DOHH2 (cell line): ENCODE data around the gene HIBADH.

Source experiments
- H3F3A ChIP-seq: fragments of 200-600 bp; sonication (generic), shearing (Covaris generic); 2 replicates; pipeline ENCODE4 v1.6.0; 2016; ENCODE audit warnings: antibody characterized with exemption, mild to moderate bottlenecking; ENCODE audit not compliant: control insufficient read depth, insufficient read depth
- H3K27ac ChIP-seq: fragments of 200-600 bp; sonication (generic); 2 replicates; pipeline ENCODE4 v1.5.1; 2014; ENCODE audit warnings: low read depth, mild to moderate bottlenecking, low read length, moderate library complexity
- H3K27me3 ChIP-seq: fragments of 200-600 bp; sonication (generic); 2 replicates; pipeline ENCODE4 v1.6.1; 2014; ENCODE audit warnings: mild to moderate bottlenecking, low read length, mixed read lengths; ENCODE audit not compliant: control insufficient read depth
- H3K36me3 ChIP-seq: fragments of 200-600 bp; sonication (generic); 2 replicates; pipeline ENCODE4 v1.6.1; 2014; ENCODE audit warnings: mild to moderate bottlenecking, low read length, moderate library complexity, mixed read lengths; ENCODE audit not compliant: control insufficient read depth
- H3K4me1 ChIP-seq: fragments of 200-600 bp; sonication (generic); 2 replicates; pipeline ENCODE4 v1.6.1; 2014; ENCODE audit warnings: mild to moderate bottlenecking, low read length, mixed read lengths; ENCODE audit not compliant: control insufficient read depth
- H3K4me2 ChIP-seq: fragments of 200-600 bp; sonication (generic); 2 replicates; pipeline ENCODE4 v1.6.0; 2014; ENCODE audit warnings: mild to moderate bottlenecking, low read length, moderate library complexity
- H3K4me3 ChIP-seq: fragments of 200-600 bp; sonication (generic); 2 replicates; pipeline ENCODE4 v1.5.1; 2014; ENCODE audit warnings: mild to moderate bottlenecking, low read length, mixed read lengths
- H3K79me2 ChIP-seq: fragments of 200-600 bp; sonication (generic); 2 replicates; pipeline ENCODE4 v1.6.1; 2014; ENCODE audit warnings: mild to moderate bottlenecking, low read length, mixed read lengths; ENCODE audit not compliant: control insufficient read depth
- H3K9me2 ChIP-seq: fragments of 200-600 bp; sonication (generic); replicated peaks from 2 replicates; pipeline ENCODE4 v1.6.1; 2014; ENCODE audit warnings: mild to moderate bottlenecking, low read length, mixed read lengths; ENCODE audit not compliant: control insufficient read depth
- H3K9me3 ChIP-seq: fragments of 200-600 bp; sonication (generic); 2 replicates; pipeline ENCODE4 v1.6.1; 2014; ENCODE audit warnings: antibody characterized with exemption, low read length, mixed read lengths; ENCODE audit not compliant: control insufficient read depth, insufficient read depth
- H4K20me1 ChIP-seq: fragments of 200-600 bp; sonication (generic); 2 replicates; pipeline ENCODE4 v1.6.0; 2014; ENCODE audit warnings: low read depth, mild to moderate bottlenecking, antibody characterized with exemption, low read length, moderate library complexity; ENCODE audit not compliant: control insufficient read depth, insufficient read depth
- EZH2phosphoT487 ChIP-seq: fragments of 200-600 bp; sonication (generic); IDR thresholded peaks from 2 replicates; pipeline ENCODE4 v1.6.1; 2017; ENCODE audit warnings: borderline replicate concordance, mild to moderate bottlenecking, antibody characterized with exemption, low read length, moderate library complexity, mixed read lengths
- TF ChIP-seq, protein P1 (sequence below): fragments of 200-600 bp; sonication (generic); IDR thresholded peaks from one replicate; pipeline ENCODE4 v1.5.1; 2014; ENCODE audit warnings: antibody characterized with exemption, mild to moderate bottlenecking, low read depth, low read length; ENCODE audit not compliant: poor library complexity, severe bottlenecking

Gene HIBADH

DNA sequence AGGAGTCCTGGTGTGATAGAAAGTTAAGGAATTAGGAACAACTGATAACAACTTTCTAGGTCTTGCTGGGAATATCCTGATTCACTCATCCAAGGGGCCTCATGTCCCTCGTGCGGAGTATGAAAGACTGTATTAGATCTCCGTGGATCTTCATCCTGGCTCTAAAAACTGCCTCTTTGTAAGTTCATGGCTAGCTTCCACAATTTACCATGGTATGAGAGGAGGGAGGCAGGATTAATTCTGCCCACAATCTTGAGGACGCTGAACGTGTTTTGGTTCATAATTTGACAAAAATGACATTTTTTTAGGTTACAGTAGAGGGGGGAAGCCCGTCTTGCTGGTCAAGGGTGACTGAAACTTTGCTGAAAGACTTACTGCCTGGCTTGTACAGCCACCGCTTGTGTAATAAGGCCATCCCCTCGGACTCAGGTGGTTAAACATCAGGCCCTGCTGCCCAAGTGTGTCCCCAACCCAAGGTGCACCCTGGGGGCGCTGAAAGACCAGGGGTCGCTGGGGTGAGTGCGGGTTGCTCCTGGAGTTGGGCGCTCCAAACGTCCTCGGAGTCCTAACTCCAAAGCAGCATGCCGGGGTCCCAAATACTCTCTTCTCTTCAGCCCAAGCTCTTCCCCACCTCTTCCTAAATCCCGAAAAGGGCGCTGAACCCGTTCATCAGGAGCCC is 733 bp downstream of the HIBADH start:
- peaks cover 20% of the 10 kb centered on the region for H3K4me1 ChIP-seq
- H3K4me3 ChIP-seq: peak overlapping the region; percentile 94
- no peaks in the 10 kb centered on the region for H3K27me3 ChIP-seq
- H3K79me2 ChIP-seq: peaks cover 15% of the 10 kb centered on the region
- H3K4me2 ChIP-seq: peak overlapping the region; percentile 92
- H4K20me1 ChIP-seq: no peaks in the 10 kb centered on the region
- H3K9me2 ChIP-seq: no peaks in the 10 kb centered on the region
- no peaks in the 10 kb centered on the region for H3F3A ChIP-seq
- H3K9me3 ChIP-seq: no peaks in the 10 kb centered on the region
- peak overlapping the region; percentile 31; the same call in 1 of the 2 replicates for H3K27ac ChIP-seq
- TF ChIP-seq EZH2phosphoT487: 0 out of 2 replicates have a peak, but pooled peaks have one; percentile 61
- TF ChIP-seq, protein P1, sequence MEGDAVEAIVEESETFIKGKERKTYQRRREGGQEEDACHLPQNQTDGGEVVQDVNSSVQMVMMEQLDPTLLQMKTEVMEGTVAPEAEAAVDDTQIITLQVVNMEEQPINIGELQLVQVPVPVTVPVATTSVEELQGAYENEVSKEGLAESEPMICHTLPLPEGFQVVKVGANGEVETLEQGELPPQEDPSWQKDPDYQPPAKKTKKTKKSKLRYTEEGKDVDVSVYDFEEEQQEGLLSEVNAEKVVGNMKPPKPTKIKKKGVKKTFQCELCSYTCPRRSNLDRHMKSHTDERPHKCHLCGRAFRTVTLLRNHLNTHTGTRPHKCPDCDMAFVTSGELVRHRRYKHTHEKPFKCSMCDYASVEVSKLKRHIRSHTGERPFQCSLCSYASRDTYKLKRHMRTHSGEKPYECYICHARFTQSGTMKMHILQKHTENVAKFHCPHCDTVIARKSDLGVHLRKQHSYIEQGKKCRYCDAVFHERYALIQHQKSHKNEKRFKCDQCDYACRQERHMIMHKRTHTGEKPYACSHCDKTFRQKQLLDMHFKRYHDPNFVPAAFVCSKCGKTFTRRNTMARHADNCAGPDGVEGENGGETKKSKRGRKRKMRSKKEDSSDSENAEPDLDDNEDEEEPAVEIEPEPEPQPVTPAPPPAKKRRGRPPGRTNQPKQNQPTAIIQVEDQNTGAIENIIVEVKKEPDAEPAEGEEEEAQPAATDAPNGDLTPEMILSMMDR: peak; percentile 46
- peaks cover 13% of the 10 kb centered on the region for H3K36me3 ChIP-seq

DNA sequence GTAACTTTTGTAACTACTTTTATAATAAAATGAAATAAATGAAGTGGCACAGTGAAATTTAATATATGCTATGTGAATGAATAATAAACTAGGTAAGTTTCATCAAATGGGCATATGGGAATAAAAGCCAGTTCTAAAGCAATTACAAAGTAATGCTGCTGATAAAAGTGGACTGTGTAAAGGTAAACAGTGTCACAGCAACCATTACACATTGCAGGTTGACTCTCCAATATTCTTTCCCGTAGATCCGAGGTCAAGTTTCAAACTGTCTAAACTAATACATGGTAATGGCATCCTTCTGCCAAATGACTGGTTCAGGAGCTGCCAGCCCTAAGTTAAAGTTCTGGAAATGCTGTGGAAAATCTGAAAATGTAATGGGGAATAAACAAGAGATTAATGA is 6.0 kb downstream of the HIBADH start:
- Histone ChIP-seq H3K4me1 (peaks cover 10% of the 10 kb centered on the region), H3K9me3 (no peaks in the 10 kb centered on the region), H3K36me3 (peaks cover 13% of the 10 kb centered on the region), H3K27ac (no peak overlapping the region), H4K20me1 (no peaks in the 10 kb centered on the region), H3K27me3 (no peaks in the 10 kb centered on the region), H3F3A (no peaks in the 10 kb centered on the region), H3K4me3 (no peak overlapping the region), H3K79me2 (peaks cover 7% of the 10 kb centered on the region), H3K4me2 (no peak overlapping the region), H3K9me2 (no peaks in the 10 kb centered on the region)
- TF ChIP-seq, protein P1: no peak
- TF ChIP-seq EZH2phosphoT487: no peak

DNA sequence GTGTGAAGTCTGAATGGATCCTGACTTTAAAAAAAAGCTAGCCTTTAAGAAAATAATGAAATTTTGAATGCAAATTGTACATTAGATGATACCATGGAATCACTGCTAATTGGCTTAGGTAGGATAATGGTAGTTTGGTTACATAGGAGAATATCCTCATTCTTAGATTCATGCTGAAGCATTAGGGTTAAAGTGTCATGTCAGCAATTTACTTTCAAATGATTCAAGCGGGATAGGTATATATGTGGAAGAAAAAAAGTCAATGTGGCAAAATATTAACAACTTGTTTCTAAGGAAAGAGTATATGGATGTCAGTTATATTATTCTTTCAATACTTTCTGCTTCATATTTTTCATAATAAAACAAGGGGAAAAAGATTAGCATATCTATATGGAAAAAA is 7.5 kb downstream of the HIBADH start:
- Histone ChIP-seq H3F3A (no peaks in the 10 kb centered on the region), H3K9me2 (no peaks in the 10 kb centered on the region), H3K4me1 (peaks cover 6% of the 10 kb centered on the region), H3K9me3 (no peaks in the 10 kb centered on the region), H3K4me2 (no peak overlapping the region), H4K20me1 (no peaks in the 10 kb centered on the region), H3K27ac (no peak overlapping the region), H3K27me3 (no peaks in the 10 kb centered on the region), H3K4me3 (no peak overlapping the region), H3K79me2 (no peaks in the 10 kb centered on the region), H3K36me3 (peaks cover 13% of the 10 kb centered on the region)
- TF ChIP-seq, protein P1: no peak
- TF ChIP-seq EZH2phosphoT487: no peak
